ENCODE data around the gene CATSPERE. TPM values are rescaled to one million over a fixed set of nuclear protein-coding genes. Genes with fewer than 3 reads are reported as not detected.

Gene CATSPERE
- total RNA-seq = 1 to 10 TPM; 1.1 to 1.6 TPM

- H3K9me3 Mint-ChIP-seq = peaks cover 7% of the 10 kb centered on the region
- no peaks in the 10 kb centered on the region for H3K27me3 Mint-ChIP-seq
- DNase-seq (peak; percentile 81), ATAC-seq (ENCODE audit: low read depth) (peak; percentile 99)
- peaks cover 15% of the 10 kb centered on the region for H3K4me1 Mint-ChIP-seq
- H3K36me3 Mint-ChIP-seq = peaks cover 15% of the 10 kb centered on the region
- peak within 1 kb of the TSS; percentile 85 for H3K4me3 Mint-ChIP-seq
- H3K27ac Mint-ChIP-seq = peak within 1 kb of the TSS; percentile 95
- POLR2A ChIA-PET = interaction anchor here (0.7 to 1.7 kb wide), 5 partner anchors 10 to 509 kb away, joined by 3 to 5 read pairs (median 4); a partner anchor contains a TSS
Observed at GRCh38 chr1:244461245-244462071, at the start of gene CATSPERE. TSS of gene CATSPERE (plus strand) at chr1:244461273. CDS start at chr1:244461430, 157 bp downstream.

- no peaks in the 10 kb centered on the region for H3K9me3 Mint-ChIP-seq
- no peak overlapping the region for H3K4me3 Mint-ChIP-seq
- POLR2A ChIA-PET = no interaction called here
- H3K4me1 Mint-ChIP-seq = peaks cover 3% of the 10 kb centered on the region
- no peaks in the 10 kb centered on the region for H3K27me3 Mint-ChIP-seq
- no peak for ATAC-seq (ENCODE audit: low read depth)
- H3K27ac Mint-ChIP-seq = no peak overlapping the region
- H3K36me3 Mint-ChIP-seq = peaks cover 63% of the 10 kb centered on the region
- no peak for DNase-seq
Observed at GRCh38 chr1:244412176-244412575, 48.9 kb upstream of the CATSPERE start.

- no peaks in the 10 kb centered on the region for H3K27me3 Mint-ChIP-seq
- ATAC-seq (ENCODE audit: low read depth) = no peak
- no peak overlapping the region for H3K27ac Mint-ChIP-seq
Observed at GRCh38 chr1:244413736-244414135, 47.3 kb upstream of the CATSPERE start.

GRCh38 chr1:244414543-244414942, 46.5 kb upstream of the CATSPERE start:
- POLR2A ChIA-PET = no interaction called here
- DNase-seq = no peak
- peaks cover 3% of the 10 kb centered on the region for H3K4me1 Mint-ChIP-seq
- H3K4me3 Mint-ChIP-seq = no peak overlapping the region
- no peak for ATAC-seq (ENCODE audit: low read depth)
- H3K9me3 Mint-ChIP-seq = no peaks in the 10 kb centered on the region
- peaks cover 63% of the 10 kb centered on the region for H3K36me3 Mint-ChIP-seq
- H3K27me3 Mint-ChIP-seq = no peaks in the 10 kb centered on the region
- no peak overlapping the region for H3K27ac Mint-ChIP-seq

More at GRCh38 chr1:244413736-244414135, 47.3 kb upstream of the CATSPERE start:
- H3K36me3 Mint-ChIP-seq = peaks cover 63% of the 10 kb centered on the region
- peaks cover 3% of the 10 kb centered on the region for H3K4me1 Mint-ChIP-seq
- POLR2A ChIA-PET = no interaction called here
- H3K9me3 Mint-ChIP-seq = no peaks in the 10 kb centered on the region
- no peak overlapping the region for H3K4me3 Mint-ChIP-seq
- no peak for DNase-seq

- Mint-ChIP-seq H3K4me3 (no peak overlapping the region), H3K9me3 (no peaks in the 10 kb centered on the region), H3K4me1 (peaks cover 1% of the 10 kb centered on the region), H3K36me3 (peaks cover 49% of the 10 kb centered on the region), H3K27me3 (no peaks in the 10 kb centered on the region), H3K27ac (no peak overlapping the region)
- POLR2A ChIA-PET = no interaction called here
- DNase-seq = no peak
- ATAC-seq (ENCODE audit: low read depth) = no peak
Observed at GRCh38 chr1:244419024-244419423, 42.0 kb upstream of the CATSPERE start.

- no peaks in the 10 kb centered on the region for H3K9me3 Mint-ChIP-seq
- H3K4me3 Mint-ChIP-seq = no peak overlapping the region
- peaks cover 7% of the 10 kb centered on the region for H3K4me1 Mint-ChIP-seq
- POLR2A ChIA-PET = no interaction called here
- H3K36me3 Mint-ChIP-seq = peaks cover 37% of the 10 kb centered on the region
- no peak for ATAC-seq (ENCODE audit: low read depth)
- no peak for DNase-seq
- no peaks in the 10 kb centered on the region for H3K27me3 Mint-ChIP-seq
- peak overlapping the region; percentile 11 for H3K27ac Mint-ChIP-seq
Observed at GRCh38 chr1:244422174-244422573, 38.9 kb upstream of the CATSPERE start.

GRCh38 chr1:244424649-244425334, 36.3 kb upstream of the CATSPERE start:
- no peak for DNase-seq
- H3K4me3 Mint-ChIP-seq = no peak overlapping the region
- H3K9me3 Mint-ChIP-seq = no peaks in the 10 kb centered on the region
- no peak for ATAC-seq (ENCODE audit: low read depth)
- peaks cover 11% of the 10 kb centered on the region for H3K4me1 Mint-ChIP-seq
- no peak overlapping the region for H3K27ac Mint-ChIP-seq
- no peaks in the 10 kb centered on the region for H3K27me3 Mint-ChIP-seq
- POLR2A ChIA-PET = no interaction called here
- H3K36me3 Mint-ChIP-seq = peaks cover 27% of the 10 kb centered on the region

- Mint-ChIP-seq H3K9me3 (no peaks in the 10 kb centered on the region), H3K27me3 (no peaks in the 10 kb centered on the region), H3K36me3 (peaks cover 22% of the 10 kb centered on the region), H3K27ac (no peak overlapping the region), H3K4me3 (no peak overlapping the region), H3K4me1 (peaks cover 11% of the 10 kb centered on the region)
- ATAC-seq (ENCODE audit: low read depth) (no peak), DNase-seq (no peak)
- POLR2A ChIA-PET = no interaction called here
Observed at GRCh38 chr1:244427647-244428046, 33.4 kb upstream of the CATSPERE start.

- H3K4me3 Mint-ChIP-seq = no peak overlapping the region
- DNase-seq = no peak
- H3K9me3 Mint-ChIP-seq = no peaks in the 10 kb centered on the region
- H3K36me3 Mint-ChIP-seq = peaks cover 16% of the 10 kb centered on the region
- no peak for ATAC-seq (ENCODE audit: low read depth)
- no peaks in the 10 kb centered on the region for H3K27me3 Mint-ChIP-seq
- H3K27ac Mint-ChIP-seq = no peak overlapping the region
- H3K4me1 Mint-ChIP-seq = peaks cover 9% of the 10 kb centered on the region
- POLR2A ChIA-PET = no interaction called here
Observed at GRCh38 chr1:244429818-244430217, 31.3 kb upstream of the CATSPERE start.

- no peaks in the 10 kb centered on the region for H3K27me3 Mint-ChIP-seq
- no peak overlapping the region for H3K27ac Mint-ChIP-seq
- POLR2A ChIA-PET = no interaction called here
- ATAC-seq (ENCODE audit: low read depth) (no peak), DNase-seq (no peak)
- H3K36me3 Mint-ChIP-seq = peaks cover 21% of the 10 kb centered on the region
- H3K4me1 Mint-ChIP-seq = peaks cover 10% of the 10 kb centered on the region
- H3K9me3 Mint-ChIP-seq = no peaks in the 10 kb centered on the region
- H3K4me3 Mint-ChIP-seq = no peak overlapping the region
Observed at GRCh38 chr1:244431166-244431565, 29.9 kb upstream of the CATSPERE start.

- H3K27me3 Mint-ChIP-seq = no peaks in the 10 kb centered on the region
- POLR2A ChIA-PET = no interaction called here
- ATAC-seq (ENCODE audit: low read depth) (no peak), DNase-seq (no peak)
- H3K4me1 Mint-ChIP-seq = peaks cover 10% of the 10 kb centered on the region
- no peaks in the 10 kb centered on the region for H3K9me3 Mint-ChIP-seq
- no peak overlapping the region for H3K4me3 Mint-ChIP-seq
- peaks cover 24% of the 10 kb centered on the region for H3K36me3 Mint-ChIP-seq
- H3K27ac Mint-ChIP-seq = peak overlapping the region; percentile 36
Observed at GRCh38 chr1:244435562-244436205, 25.4 kb upstream of the CATSPERE start.

- Mint-ChIP-seq H3K36me3 (peaks cover 24% of the 10 kb centered on the region), H3K27me3 (no peaks in the 10 kb centered on the region), H3K9me3 (no peaks in the 10 kb centered on the region), H3K4me3 (no peak overlapping the region), H3K4me1 (peaks cover 10% of the 10 kb centered on the region), H3K27ac (no peak overlapping the region)
- DNase-seq (no peak), ATAC-seq (ENCODE audit: low read depth) (no peak)
- POLR2A ChIA-PET = no interaction called here
Observed at GRCh38 chr1:244436336-244437085, 24.6 kb upstream of the CATSPERE start.

GRCh38 chr1:244437086-244437468, 24.0 kb upstream of the CATSPERE start:
- POLR2A ChIA-PET = no interaction called here
- ATAC-seq (ENCODE audit: low read depth) (no peak), DNase-seq (no peak)
- H3K27me3 Mint-ChIP-seq = no peaks in the 10 kb centered on the region
- peaks cover 10% of the 10 kb centered on the region for H3K4me1 Mint-ChIP-seq
- no peaks in the 10 kb centered on the region for H3K9me3 Mint-ChIP-seq
- H3K4me3 Mint-ChIP-seq = no peak overlapping the region
- no peak overlapping the region for H3K27ac Mint-ChIP-seq
- H3K36me3 Mint-ChIP-seq = peaks cover 25% of the 10 kb centered on the region

Measured in activated naive CD8-positive, alpha-beta T cell treated with anti-CD3 and anti-CD28 coated beads, Interleukin-2, amount 10 ng/mL, durations not matched to agents 7 days and 5 days (primary cell).